Nephron progenitor cell (in vitro differentiated cells): ENCODE results near the gene STRA6.
"Not testable (repeated sequence)": the region's sequence is repeated elsewhere in the genome, so short reads cannot be mapped to it uniquely, and the experiment has no call there.

Experiments used
- DNase-seq: peaks from one replicate; pipeline ENCODE4 v3.0.0; 2021
- H3K27ac Mint-ChIP-seq: 2 replicates; pipeline ENCODE4 v1.8.0; 2021; ENCODE audit warnings: mild to moderate bottlenecking, moderate library complexity, mixed read lengths
- H3K27me3 Mint-ChIP-seq: 2 replicates; pipeline ENCODE4 v1.8.0; 2021; ENCODE audit warnings: mild to moderate bottlenecking, low read depth, mixed read lengths; ENCODE audit not compliant: poor library complexity
- H3K36me3 Mint-ChIP-seq: 2 replicates; pipeline ENCODE4 v1.8.0; 2021; ENCODE audit warnings: low read depth, mixed read lengths
- H3K4me1 Mint-ChIP-seq: 2 replicates; pipeline ENCODE4 v1.8.0; 2021; ENCODE audit warnings: mixed read lengths
- H3K4me3 Mint-ChIP-seq: 2 replicates; pipeline ENCODE4 v1.8.0; 2021; ENCODE audit warnings: mild to moderate bottlenecking, moderate library complexity, mixed read lengths
- H3K9me3 Mint-ChIP-seq: 2 replicates; pipeline ENCODE4 v1.8.0; 2021; ENCODE audit warnings: mild to moderate bottlenecking, moderate library complexity, mixed read lengths
- TF ChIP-seq, protein P1 (sequence below): fragments of 200-600 bp; sonication (generic); IDR thresholded peaks from 2 replicates; pipeline ENCODE4 v1.5.0; 2021; ENCODE audit warnings: antibody characterized with exemption

STRA6 gene

DNA sequence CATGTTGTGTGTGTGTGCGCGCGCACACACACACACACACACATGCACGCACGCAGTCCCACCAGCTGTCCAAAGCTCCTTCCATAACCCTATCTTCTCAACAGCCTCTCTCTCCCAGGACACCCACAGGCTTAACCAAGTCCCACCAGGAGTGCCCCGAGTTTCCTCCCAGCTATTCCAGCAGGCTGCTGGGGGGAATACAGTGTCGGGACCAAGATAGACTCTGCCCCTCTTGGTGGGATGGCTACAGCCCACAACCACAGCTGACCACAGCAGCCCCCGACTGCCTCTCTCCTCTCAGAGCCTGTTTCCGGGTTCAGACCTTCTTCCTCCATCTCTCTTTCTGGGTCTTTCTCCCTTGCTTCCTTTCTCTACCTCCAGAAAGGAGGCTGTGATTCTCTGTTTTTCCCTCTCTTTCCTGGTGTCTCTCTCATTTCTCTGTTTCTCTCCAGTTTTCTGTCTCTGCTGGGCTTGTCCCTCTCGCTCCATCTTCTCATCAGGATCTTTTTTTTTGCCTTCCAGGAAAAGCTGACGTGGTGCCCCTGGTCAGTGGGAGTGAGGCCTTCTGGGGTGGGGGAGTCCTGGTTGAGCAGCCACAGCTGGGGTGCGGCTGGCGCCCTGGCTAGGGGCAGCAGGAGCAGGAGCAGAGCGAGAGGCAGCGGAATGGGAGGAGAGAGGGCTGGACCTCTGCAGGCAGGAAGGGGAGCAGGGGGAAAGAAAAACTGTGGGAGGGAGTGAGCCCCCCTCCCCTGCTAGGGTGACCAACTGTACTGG lies 32.3 kb downstream of the STRA6 start:
- peak overlapping the region; percentile 87 for H3K27ac Mint-ChIP-seq

DNA sequence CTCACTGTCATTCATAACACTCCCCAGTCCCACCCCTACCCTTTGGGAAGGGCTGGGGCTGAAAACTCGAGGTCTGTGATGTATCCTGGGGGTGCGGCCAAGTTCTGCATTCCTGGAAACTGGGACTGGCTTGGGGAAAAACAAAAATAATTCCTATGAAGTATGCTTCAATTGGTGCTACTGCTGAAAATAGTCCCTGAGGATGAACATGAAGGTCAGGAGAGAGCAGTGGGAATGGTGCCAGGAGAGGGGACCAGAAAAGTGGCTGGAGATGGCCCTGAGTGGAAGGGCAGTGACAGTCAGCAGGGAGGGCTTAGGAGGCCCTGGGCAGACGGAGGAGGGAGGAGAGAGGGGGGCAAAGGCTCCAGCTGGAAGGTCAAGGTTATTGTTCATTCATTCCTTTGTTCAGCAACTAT lies 33.9 kb downstream of the STRA6 start:
- Mint-ChIP-seq H3K27ac (no peak overlapping the region), H3K27me3 (peaks cover 10% of the 10 kb centered on the region), H3K4me1 (peaks cover 61% of the 10 kb centered on the region), H3K9me3 (peaks cover 7% of the 10 kb centered on the region), H3K36me3 (no peaks in the 10 kb centered on the region), H3K4me3 (no peak overlapping the region)
- TF ChIP-seq, protein P1, sequence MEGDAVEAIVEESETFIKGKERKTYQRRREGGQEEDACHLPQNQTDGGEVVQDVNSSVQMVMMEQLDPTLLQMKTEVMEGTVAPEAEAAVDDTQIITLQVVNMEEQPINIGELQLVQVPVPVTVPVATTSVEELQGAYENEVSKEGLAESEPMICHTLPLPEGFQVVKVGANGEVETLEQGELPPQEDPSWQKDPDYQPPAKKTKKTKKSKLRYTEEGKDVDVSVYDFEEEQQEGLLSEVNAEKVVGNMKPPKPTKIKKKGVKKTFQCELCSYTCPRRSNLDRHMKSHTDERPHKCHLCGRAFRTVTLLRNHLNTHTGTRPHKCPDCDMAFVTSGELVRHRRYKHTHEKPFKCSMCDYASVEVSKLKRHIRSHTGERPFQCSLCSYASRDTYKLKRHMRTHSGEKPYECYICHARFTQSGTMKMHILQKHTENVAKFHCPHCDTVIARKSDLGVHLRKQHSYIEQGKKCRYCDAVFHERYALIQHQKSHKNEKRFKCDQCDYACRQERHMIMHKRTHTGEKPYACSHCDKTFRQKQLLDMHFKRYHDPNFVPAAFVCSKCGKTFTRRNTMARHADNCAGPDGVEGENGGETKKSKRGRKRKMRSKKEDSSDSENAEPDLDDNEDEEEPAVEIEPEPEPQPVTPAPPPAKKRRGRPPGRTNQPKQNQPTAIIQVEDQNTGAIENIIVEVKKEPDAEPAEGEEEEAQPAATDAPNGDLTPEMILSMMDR = no peak
- DNase-seq = no peak

More for the DNA sequence above, 32.3 kb downstream of the STRA6 start:
- DNase-seq = no peak
- no peaks in the 10 kb centered on the region for H3K9me3 Mint-ChIP-seq
- TF ChIP-seq, protein P1 = no peak
- H3K4me1 Mint-ChIP-seq = peaks cover 76% of the 10 kb centered on the region
- no peaks in the 10 kb centered on the region for H3K36me3 Mint-ChIP-seq
- peak overlapping the region; percentile 1 for H3K4me3 Mint-ChIP-seq
- H3K27me3 Mint-ChIP-seq = peaks cover 10% of the 10 kb centered on the region

DNA sequence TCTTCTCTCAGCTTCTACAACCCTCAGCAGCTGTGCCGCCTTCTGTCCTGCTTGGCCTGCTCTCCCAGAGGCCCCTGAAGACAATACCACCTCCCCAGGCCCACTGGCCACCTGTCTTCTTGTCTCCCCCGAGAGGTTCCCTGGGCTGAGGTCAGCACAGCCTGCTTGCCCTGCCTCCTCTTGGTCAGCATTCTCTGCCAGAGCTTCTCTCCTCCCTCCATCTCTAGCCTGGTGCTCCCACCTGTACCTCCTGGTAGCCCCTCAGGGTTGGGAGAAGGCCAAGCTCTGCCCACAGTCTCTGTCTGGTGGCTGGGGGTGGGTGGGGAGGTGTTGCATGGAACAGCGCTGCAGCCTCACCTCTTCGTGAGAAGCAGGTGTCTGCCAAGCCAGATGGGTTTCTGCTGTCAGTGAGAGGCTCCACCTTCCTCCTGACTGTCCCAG lies 34.7 kb downstream of the STRA6 start:
- H3K4me1 Mint-ChIP-seq = peaks cover 53% of the 10 kb centered on the region
- DNase-seq = no peak
- peaks cover 7% of the 10 kb centered on the region for H3K9me3 Mint-ChIP-seq
- TF ChIP-seq, protein P1 = no peak
- no peak overlapping the region for H3K4me3 Mint-ChIP-seq
- H3K27me3 Mint-ChIP-seq = peaks cover 7% of the 10 kb centered on the region
- H3K36me3 Mint-ChIP-seq = no peaks in the 10 kb centered on the region
- H3K27ac Mint-ChIP-seq = no peak overlapping the region

DNA sequence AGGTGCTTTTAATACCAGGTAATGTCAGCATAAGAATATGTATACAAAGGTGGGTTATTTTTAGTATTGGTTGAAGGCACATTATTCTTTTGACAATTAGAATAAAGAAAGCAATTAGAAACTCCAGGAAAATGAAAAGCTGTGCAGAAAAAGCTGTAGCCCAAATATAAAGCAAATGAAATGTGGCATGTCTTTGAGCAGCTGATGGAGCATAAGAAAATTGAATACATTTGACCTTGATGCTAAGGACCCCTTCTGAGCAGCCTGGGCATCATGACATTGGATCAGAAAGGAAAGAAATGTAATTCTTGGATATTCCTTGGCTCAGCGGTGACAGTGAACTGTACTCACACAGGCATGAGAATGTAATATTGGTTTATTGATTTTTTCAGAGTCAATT lies 37.1 kb downstream of the STRA6 start:
- DNase-seq = no peak
- H3K9me3 Mint-ChIP-seq = peaks cover 7% of the 10 kb centered on the region
- H3K27ac Mint-ChIP-seq = no peak overlapping the region
- no peaks in the 10 kb centered on the region for H3K36me3 Mint-ChIP-seq
- TF ChIP-seq, protein P1 = no peak
- H3K4me1 Mint-ChIP-seq = peaks cover 30% of the 10 kb centered on the region
- H3K4me3 Mint-ChIP-seq = no peak overlapping the region
- H3K27me3 Mint-ChIP-seq = peaks cover 11% of the 10 kb centered on the region

DNA sequence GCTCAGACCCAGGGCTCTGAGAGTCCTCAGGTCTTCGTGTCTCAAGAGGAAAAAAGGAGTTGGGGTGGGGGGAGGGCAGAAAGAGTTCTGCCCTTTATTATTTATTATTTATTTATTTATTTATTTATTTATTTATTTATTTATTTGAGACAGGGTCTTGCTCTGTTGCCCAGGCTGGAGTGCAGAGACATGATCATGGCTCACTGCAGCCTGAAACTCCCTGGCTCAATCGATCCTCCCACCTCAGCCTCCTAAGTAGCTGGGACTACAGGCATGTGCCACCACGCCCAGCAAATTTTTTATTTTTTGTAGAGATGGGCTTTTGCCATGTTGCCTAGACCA lies 40.4 kb downstream of the STRA6 start:
- not testable (repeated sequence) for H3K36me3 Mint-ChIP-seq, H3K27me3 Mint-ChIP-seq, DNase-seq, H3K9me3 Mint-ChIP-seq, H3K4me3 Mint-ChIP-seq, H3K27ac Mint-ChIP-seq
- H3K4me1 Mint-ChIP-seq = peaks cover 13% of the 10 kb centered on the region

DNA sequence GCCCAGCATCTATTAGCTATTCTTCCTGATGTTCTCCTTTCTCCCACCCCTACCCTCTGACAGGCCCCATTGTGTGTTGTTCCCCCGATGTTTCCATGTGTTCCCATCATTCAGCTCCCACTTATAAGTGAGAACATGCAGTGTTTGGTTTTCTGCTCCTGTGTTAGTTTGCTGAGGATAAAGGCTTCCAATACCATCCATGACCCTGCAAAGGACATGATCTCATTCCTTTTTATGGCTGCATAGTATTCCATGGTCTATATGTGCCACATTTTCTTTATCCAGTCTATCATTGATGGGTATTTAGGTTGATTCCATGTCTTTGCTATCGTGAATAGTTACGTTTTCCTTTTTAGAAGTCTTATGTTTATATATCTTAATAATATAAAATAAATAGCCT lies 42.2 kb downstream of the STRA6 start:
- peaks cover 31% of the 10 kb centered on the region for H3K4me1 Mint-ChIP-seq
- not testable (repeated sequence) for DNase-seq, H3K36me3 Mint-ChIP-seq, H3K9me3 Mint-ChIP-seq, H3K4me3 Mint-ChIP-seq, H3K27ac Mint-ChIP-seq, H3K27me3 Mint-ChIP-seq

DNA sequence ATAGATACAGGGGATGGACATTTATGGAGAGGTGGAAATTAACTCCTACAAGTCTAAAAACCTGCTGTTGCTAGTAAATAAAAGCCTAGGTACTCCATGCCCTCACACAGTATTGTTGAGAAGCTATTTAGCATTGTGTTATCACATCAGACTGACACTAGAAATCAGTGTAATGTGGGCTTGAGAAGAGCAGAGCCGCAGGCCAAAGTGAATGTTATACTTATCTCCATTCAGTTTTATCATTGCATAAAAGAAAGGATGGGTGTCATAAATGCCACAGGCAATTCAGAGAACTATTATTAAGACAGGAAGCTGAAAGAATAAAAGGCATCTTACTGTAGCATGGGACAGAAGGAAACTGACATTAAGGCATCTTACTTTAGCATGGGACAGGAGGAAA lies 42.8 kb downstream of the STRA6 start:
- Mint-ChIP-seq H3K27ac (no peak overlapping the region), H3K9me3 (peaks cover 7% of the 10 kb centered on the region), H3K27me3 (peaks cover 10% of the 10 kb centered on the region), H3K4me3 (no peak overlapping the region), H3K36me3 (no peaks in the 10 kb centered on the region), H3K4me1 (peaks cover 32% of the 10 kb centered on the region)
- TF ChIP-seq, protein P1 = no peak
- DNase-seq = no peak
